GM23338 (cell line): ENCODE results near the gene PDE3B. TPM values are rescaled to one million over a fixed set of nuclear protein-coding genes. Genes with fewer than 3 reads are reported as not detected.

ENCODE experiments used
- ATAC-seq: fragments of 200-7000 bp; cut with Tn5 transposase; 3 replicates; pipeline ENCODE4 v1.9.1; 2020
- DNase-seq: peaks from one replicate; pipeline ENCODE4 v3.0.0-alpha.2; 2015; ENCODE audit warnings: low spot score
- H2AFZ ChIP-seq: fragments of 200-600 bp; sonication (generic); 2 replicates; pipeline ENCODE4 v1.8.0; 2016; ENCODE audit warnings: antibody characterized with exemption, mild to moderate bottlenecking, moderate library complexity
- H3F3A ChIP-seq: fragments of 200-600 bp; sonication (generic); replicated peaks from 2 replicates; pipeline ENCODE4 v1.8.0; 2017; ENCODE audit warnings: antibody characterized with exemption, mixed run types, low read depth
- H3K27ac ChIP-seq: fragments of 200-600 bp; sonication (generic); 2 replicates; pipeline ENCODE4 v1.6.1; 2016; ENCODE audit warnings: low read depth
- H3K27me3 ChIP-seq: fragments of 200-600 bp; sonication (generic); 2 replicates; pipeline ENCODE4 v1.8.0; 2016; ENCODE audit warnings: mild to moderate bottlenecking, mixed run types, moderate library complexity; ENCODE audit not compliant: insufficient read depth
- H3K36me3 ChIP-seq: fragments of 200-600 bp; sonication (generic); 2 replicates; pipeline ENCODE4 v1.8.0; 2016; ENCODE audit warnings: mild to moderate bottlenecking; ENCODE audit not compliant: insufficient read depth
- H3K4me1 ChIP-seq: fragments of 200-600 bp; sonication (generic); 2 replicates; pipeline ENCODE4 v1.8.0; 2016; ENCODE audit warnings: mild to moderate bottlenecking, moderate library complexity; ENCODE audit not compliant: insufficient read depth
- H3K4me2 ChIP-seq: fragments of 200-600 bp; sonication (generic); 2 replicates; pipeline ENCODE4 v1.7.1; 2017; ENCODE audit warnings: mixed run types
- H3K4me3 ChIP-seq: fragments of 200-600 bp; sonication (generic); 2 replicates; pipeline ENCODE4 v1.6.1; 2016; ENCODE audit warnings: mixed run types
- H3K79me2 ChIP-seq: fragments of 200-600 bp; sonication (generic); replicated peaks from 2 replicates; pipeline ENCODE4 v1.8.0; 2017; ENCODE audit warnings: mild to moderate bottlenecking; ENCODE audit not compliant: insufficient read depth
- H3K9me2 ChIP-seq: fragments of 200-600 bp; sonication (generic); 2 replicates; pipeline ENCODE4 v1.8.0; 2017; ENCODE audit not compliant: insufficient read depth
- H4K20me1 ChIP-seq: fragments of 200-600 bp; sonication (generic); replicated peaks from 2 replicates; pipeline ENCODE4 v1.8.0; 2017; ENCODE audit warnings: mild to moderate bottlenecking; ENCODE audit not compliant: insufficient read depth
- H3K27ac Mint-ChIP-seq: 2 replicates; pipeline ENCODE4 v1.8.0; 2020; ENCODE audit warnings: inconsistent platforms, mild to moderate bottlenecking, moderate library complexity, mixed read lengths
- H3K27me3 Mint-ChIP-seq: 3 replicates; pipeline ENCODE4 v1.8.0; 2022; ENCODE audit warnings: low read depth, mild to moderate bottlenecking, moderate library complexity, mixed read lengths, inconsistent platforms; ENCODE audit not compliant: insufficient read depth, poor library complexity
- H3K36me3 Mint-ChIP-seq: 3 replicates; pipeline ENCODE4 v1.8.0; 2021; ENCODE audit warnings: low read depth, mild to moderate bottlenecking, inconsistent platforms, moderate library complexity, mixed read lengths
- H3K4me1 Mint-ChIP-seq: 3 replicates; pipeline ENCODE4 v1.8.0; 2020; ENCODE audit warnings: mild to moderate bottlenecking, inconsistent platforms, mixed read lengths
- H3K4me3 Mint-ChIP-seq: 3 replicates; pipeline ENCODE4 v1.8.0; 2021; ENCODE audit warnings: moderate library complexity, mild to moderate bottlenecking, inconsistent platforms, mixed read lengths
- H3K9me3 Mint-ChIP-seq: 3 replicates; pipeline ENCODE4 v1.8.0; 2020; ENCODE audit warnings: moderate library complexity, mild to moderate bottlenecking, inconsistent platforms, mixed read lengths
- EZH2phosphoT487 ChIP-seq: fragments of 200-600 bp; sonication (generic); IDR thresholded peaks from one replicate; pipeline ENCODE4 v1.8.1; 2018; ENCODE audit warnings: antibody characterized with exemption; ENCODE audit not compliant: unreplicated experiment
- polyA plus RNA-seq: library from polyadenylated mRNA; unstranded; fragments of >200 nt; fragmentation: Nextera tagmentation; extraction: Ambion mirVana; gene quantifications from 2 replicates; pipeline ENCODE4 v1.2.1, GENCODE V29; 2016
- total RNA-seq: library from RNA; depleted of rRNA; stranded (reverse); fragments of >200 nt; shearing (Covaris generic); gene quantifications from 2 replicates; pipeline ENCODE4 v1.2.3, GENCODE V29; 2014
- TF ChIP-seq, protein P1 (sequence below): fragments of 250-450 bp; sonication (Bioruptor Pico); IDR thresholded peaks from 2 replicates; pipeline ENCODE4 v1.5.0; 2020; ENCODE audit warnings: mild to moderate bottlenecking, moderate library complexity
- TF ChIP-seq, protein P2 (sequence below): IDR thresholded peaks from 2 replicates; pipeline ENCODE4 v1.6.1; 2016; ENCODE audit warnings: antibody characterized with exemption

Gene PDE3B
- total and polyA plus RNA-seq, 2 experiments from 2014 or later, result 4.3 to 21.3 TPM

DNA sequence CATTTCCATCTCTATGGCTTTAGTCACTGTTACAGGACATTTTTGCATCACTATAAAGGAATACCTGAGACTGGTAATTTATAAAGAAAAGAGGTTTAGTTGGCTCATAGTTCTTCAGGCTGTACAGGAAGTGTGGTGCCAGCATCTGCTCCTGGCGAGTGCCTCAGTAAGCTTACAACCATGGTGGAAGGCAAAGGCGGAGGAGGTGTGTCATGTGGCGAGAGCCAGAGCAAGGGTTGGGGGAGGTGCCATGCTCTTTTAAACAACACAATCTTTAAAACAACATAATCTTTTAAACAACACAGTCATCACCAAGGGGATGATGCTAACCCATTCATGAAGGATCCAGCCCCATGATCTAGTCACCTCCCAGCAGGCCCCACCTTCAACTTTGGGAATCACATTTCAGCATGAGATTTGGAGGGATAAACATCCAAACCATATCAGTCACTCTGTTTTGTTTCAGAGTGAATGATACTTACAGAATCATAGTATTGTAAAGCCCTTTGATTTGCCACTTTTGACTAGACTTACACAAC is 103.3 kb downstream of the PDE3B start (continued):
- TF ChIP-seq, protein P1, sequence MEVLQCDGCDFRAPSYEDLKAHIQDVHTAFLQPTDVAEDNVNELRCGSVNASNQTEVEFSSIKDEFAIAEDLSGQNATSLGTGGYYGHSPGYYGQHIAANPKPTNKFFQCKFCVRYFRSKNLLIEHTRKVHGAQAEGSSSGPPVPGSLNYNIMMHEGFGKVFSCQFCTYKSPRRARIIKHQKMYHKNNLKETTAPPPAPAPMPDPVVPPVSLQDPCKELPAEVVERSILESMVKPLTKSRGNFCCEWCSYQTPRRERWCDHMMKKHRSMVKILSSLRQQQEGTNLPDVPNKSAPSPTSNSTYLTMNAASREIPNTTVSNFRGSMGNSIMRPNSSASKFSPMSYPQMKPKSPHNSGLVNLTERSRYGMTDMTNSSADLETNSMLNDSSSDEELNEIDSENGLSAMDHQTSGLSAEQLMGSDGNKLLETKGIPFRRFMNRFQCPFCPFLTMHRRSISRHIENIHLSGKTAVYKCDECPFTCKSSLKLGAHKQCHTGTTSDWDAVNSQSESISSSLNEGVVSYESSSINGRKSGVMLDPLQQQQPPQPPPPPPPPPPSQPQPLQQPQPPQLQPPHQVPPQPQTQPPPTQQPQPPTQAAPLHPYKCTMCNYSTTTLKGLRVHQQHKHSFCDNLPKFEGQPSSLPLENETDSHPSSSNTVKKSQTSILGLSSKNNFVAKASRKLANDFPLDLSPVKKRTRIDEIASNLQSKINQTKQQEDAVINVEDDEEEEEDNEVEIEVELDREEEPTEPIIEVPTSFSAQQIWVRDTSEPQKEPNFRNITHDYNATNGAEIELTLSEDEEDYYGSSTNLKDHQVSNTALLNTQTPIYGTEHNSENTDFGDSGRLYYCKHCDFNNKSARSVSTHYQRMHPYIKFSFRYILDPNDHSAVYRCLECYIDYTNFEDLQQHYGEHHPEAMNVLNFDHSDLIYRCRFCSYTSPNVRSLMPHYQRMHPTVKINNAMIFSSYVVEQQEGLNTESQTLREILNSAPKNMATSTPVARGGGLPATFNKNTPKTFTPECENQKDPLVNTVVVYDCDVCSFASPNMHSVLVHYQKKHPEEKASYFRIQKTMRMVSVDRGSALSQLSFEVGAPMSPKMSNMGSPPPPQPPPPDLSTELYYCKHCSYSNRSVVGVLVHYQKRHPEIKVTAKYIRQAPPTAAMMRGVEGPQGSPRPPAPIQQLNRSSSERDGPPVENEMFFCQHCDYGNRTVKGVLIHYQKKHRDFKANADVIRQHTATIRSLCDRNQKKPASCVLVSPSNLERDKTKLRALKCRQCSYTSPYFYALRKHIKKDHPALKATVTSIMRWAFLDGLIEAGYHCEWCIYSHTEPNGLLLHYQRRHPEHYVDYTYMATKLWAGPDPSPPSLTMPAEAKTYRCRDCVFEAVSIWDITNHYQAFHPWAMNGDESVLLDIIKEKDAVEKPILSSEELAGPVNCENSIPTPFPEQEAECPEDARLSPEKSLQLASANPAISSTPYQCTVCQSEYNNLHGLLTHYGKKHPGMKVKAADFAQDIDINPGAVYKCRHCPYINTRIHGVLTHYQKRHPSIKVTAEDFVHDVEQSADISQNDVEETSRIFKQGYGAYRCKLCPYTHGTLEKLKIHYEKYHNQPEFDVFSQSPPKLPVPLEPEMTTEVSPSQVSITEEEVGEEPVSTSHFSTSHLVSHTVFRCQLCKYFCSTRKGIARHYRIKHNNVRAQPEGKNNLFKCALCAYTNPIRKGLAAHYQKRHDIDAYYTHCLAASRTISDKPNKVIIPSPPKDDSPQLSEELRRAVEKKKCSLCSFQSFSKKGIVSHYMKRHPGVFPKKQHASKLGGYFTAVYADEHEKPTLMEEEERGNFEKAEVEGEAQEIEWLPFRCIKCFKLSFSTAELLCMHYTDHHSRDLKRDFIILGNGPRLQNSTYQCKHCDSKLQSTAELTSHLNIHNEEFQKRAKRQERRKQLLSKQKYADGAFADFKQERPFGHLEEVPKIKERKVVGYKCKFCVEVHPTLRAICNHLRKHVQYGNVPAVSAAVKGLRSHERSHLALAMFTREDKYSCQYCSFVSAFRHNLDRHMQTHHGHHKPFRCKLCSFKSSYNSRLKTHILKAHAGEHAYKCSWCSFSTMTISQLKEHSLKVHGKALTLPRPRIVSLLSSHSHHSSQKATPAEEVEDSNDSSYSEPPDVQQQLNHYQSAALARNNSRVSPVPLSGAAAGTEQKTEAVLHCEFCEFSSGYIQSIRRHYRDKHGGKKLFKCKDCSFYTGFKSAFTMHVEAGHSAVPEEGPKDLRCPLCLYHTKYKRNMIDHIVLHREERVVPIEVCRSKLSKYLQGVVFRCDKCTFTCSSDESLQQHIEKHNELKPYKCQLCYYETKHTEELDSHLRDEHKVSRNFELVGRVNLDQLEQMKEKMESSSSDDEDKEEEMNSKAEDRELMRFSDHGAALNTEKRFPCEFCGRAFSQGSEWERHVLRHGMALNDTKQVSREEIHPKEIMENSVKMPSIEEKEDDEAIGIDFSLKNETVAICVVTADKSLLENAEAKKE (CRISPR knock-in tag), result no peak

DNA sequence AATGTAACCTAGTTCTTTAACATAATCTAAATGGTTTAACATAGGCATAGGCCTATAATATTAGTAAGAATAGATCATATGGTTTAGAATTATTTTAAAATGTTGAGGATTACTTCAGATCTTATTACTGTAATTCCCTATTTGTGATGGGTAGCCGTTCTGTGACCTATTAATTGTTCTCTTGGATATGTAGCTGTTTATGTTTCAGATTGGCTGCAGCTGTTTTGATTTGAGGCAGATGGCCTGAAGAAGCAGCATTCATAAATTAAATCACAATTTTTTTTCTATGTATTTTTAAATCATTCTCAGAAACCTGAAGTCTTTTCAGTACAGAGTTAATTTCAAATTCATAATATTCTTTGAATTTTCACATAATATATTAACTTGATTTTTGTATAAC is 104.5 kb downstream of the PDE3B start:
- peaks cover 10% of the 10 kb centered on the region; the same call in 1 of the 2 replicates for H3K79me2 ChIP-seq
- no peak overlapping the region for H3K27ac ChIP-seq
- no peak for ATAC-seq
- H3K4me3 ChIP-seq, result no peak overlapping the region
- Mint-ChIP-seq H3K9me3 (no peaks in the 10 kb centered on the region), H3K27me3 (peaks cover 2% of the 10 kb centered on the region), H3K4me1 (peaks cover 11% of the 10 kb centered on the region), H3K36me3 (peaks cover 6% of the 10 kb centered on the region; the same call in 1 of the 3 replicates), H3K4me3 (no peak overlapping the region), H3K27ac (no peak overlapping the region)
- peaks cover 4% of the 10 kb centered on the region; the same call in 1 of the 2 replicates for H4K20me1 ChIP-seq
- H3K4me2 ChIP-seq, result no peak overlapping the region
- H3K27me3 ChIP-seq, result no peaks in the 10 kb centered on the region
- no peak overlapping the region for H2AFZ ChIP-seq
- no peaks in the 10 kb centered on the region for H3K9me2 ChIP-seq
- no peaks in the 10 kb centered on the region for H3K36me3 ChIP-seq
- no peak for DNase-seq
- no peak for TF ChIP-seq EZH2phosphoT487
- TF ChIP-seq, protein P2, sequence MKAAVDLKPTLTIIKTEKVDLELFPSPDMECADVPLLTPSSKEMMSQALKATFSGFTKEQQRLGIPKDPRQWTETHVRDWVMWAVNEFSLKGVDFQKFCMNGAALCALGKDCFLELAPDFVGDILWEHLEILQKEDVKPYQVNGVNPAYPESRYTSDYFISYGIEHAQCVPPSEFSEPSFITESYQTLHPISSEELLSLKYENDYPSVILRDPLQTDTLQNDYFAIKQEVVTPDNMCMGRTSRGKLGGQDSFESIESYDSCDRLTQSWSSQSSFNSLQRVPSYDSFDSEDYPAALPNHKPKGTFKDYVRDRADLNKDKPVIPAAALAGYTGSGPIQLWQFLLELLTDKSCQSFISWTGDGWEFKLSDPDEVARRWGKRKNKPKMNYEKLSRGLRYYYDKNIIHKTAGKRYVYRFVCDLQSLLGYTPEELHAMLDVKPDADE, result no peak
- peaks cover 12% of the 10 kb centered on the region for H3K4me1 ChIP-seq
- H3F3A ChIP-seq, result no peaks in the 10 kb centered on the region
